ENCODE results near the gene ARFGEF2. TPM values are rescaled to one million over a fixed set of nuclear protein-coding genes. Genes with fewer than 3 reads are reported as not detected.
"Not testable (repeated sequence)": the region's sequence is repeated elsewhere in the genome, so short reads cannot be mapped to it uniquely, and the experiment has no call there.

Gene ARFGEF2
- total RNA-seq, 1 experiment from 2014 or later, result 20.9 TPM

- no peak for ATAC-seq
- H3K4me1 Mint-ChIP-seq, result no peaks in the 10 kb centered on the region
- peaks cover 57% of the 10 kb centered on the region for H3K36me3 Mint-ChIP-seq
- CTCF ChIA-PET, result no interaction called here
- no peak overlapping the region for H3K27ac Mint-ChIP-seq
- POLR2A ChIA-PET, result interaction anchor here (0.7 kb wide), 1 partner anchor 171 kb away, joined by 3 read pairs; no protein-coding TSS in a partner anchor
- H3K9me3 Mint-ChIP-seq, result no peaks in the 10 kb centered on the region
- H3K4me3 Mint-ChIP-seq, result no peak overlapping the region
- DNase-seq (ENCODE audit: low spot score), result no peak
- TF ChIP-seq, protein P1, sequence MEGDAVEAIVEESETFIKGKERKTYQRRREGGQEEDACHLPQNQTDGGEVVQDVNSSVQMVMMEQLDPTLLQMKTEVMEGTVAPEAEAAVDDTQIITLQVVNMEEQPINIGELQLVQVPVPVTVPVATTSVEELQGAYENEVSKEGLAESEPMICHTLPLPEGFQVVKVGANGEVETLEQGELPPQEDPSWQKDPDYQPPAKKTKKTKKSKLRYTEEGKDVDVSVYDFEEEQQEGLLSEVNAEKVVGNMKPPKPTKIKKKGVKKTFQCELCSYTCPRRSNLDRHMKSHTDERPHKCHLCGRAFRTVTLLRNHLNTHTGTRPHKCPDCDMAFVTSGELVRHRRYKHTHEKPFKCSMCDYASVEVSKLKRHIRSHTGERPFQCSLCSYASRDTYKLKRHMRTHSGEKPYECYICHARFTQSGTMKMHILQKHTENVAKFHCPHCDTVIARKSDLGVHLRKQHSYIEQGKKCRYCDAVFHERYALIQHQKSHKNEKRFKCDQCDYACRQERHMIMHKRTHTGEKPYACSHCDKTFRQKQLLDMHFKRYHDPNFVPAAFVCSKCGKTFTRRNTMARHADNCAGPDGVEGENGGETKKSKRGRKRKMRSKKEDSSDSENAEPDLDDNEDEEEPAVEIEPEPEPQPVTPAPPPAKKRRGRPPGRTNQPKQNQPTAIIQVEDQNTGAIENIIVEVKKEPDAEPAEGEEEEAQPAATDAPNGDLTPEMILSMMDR (IDR thresholded peaks at IDR 0.05), result no peak
- TF ChIP-seq USF2 (CRISPR knock-in tag; IDR thresholded peaks at IDR 0.05) (no peak), ETV6 (CRISPR knock-in tag; IDR thresholded peaks at IDR 0.05) (no peak), NR3C1 (CRISPR knock-in tag; conservative IDR thresholded peaks at IDR 0.05; ENCODE audit: low read depth) (no peak), ZNF423 (CRISPR knock-in tag; IDR thresholded peaks at IDR 0.05) (no peak), EMX1 (CRISPR knock-in tag; IDR thresholded peaks at IDR 0.05) (no peak), ATF1 (CRISPR knock-in tag; IDR thresholded peaks at IDR 0.05) (no peak), TP53 (CRISPR knock-in tag; IDR thresholded peaks at IDR 0.05) (no peak), AR (CRISPR knock-in tag; IDR thresholded peaks at IDR 0.05) (no peak), FOXJ3 (CRISPR knock-in tag; IDR thresholded peaks at IDR 0.05; ENCODE audit: borderline replicate concordance) (no peak), RELA (CRISPR knock-in tag; IDR thresholded peaks at IDR 0.05; ENCODE audit: borderline replicate concordance) (no peak)
- TF ChIP-seq, protein P2, sequence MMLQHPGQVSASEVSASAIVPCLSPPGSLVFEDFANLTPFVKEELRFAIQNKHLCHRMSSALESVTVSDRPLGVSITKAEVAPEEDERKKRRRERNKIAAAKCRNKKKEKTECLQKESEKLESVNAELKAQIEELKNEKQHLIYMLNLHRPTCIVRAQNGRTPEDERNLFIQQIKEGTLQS (CRISPR knock-in tag; conservative IDR thresholded peaks at IDR 0.05), result no peak
- H3K27me3 Mint-ChIP-seq (ENCODE audit: low read depth), result no peaks in the 10 kb centered on the region
Measured at GRCh38 chr20:48975955-48976354, 54.4 kb downstream of the ARFGEF2 start.

DNA sequence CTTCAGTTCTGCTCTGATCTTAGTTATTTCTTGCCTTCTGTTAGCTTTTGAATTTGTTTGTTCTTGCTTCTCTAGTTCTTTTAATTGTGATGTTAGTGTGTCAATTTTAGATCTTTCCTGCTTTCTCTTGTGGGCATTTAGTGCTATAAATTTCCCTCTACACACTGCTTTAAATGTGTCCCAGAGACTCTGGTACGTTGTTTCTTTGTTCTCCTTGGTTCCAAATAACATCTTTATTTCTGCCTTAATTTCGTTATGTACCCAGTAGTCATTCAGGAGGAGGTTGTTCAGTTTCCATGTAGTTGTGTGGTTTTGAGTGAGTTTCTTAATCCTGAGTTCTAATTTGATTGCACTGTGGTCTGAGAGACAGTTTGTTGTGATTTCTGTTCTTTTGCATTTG lies 58.5 kb downstream of the ARFGEF2 start:
- H3K4me1 Mint-ChIP-seq; CTCF ChIA-PET; H3K27ac Mint-ChIP-seq; DNase-seq (ENCODE audit: low spot score); ATAC-seq; POLR2A ChIA-PET; H3K4me3 Mint-ChIP-seq; H3K27me3 Mint-ChIP-seq (ENCODE audit: low read depth): not testable (repeated sequence)
- Mint-ChIP-seq H3K9me3 (peaks cover 22% of the 10 kb centered on the region), H3K36me3 (peaks cover 70% of the 10 kb centered on the region)

- ATAC-seq (no peak), DNase-seq (ENCODE audit: low spot score) (no peak)
- no peak overlapping the region for H3K4me3 Mint-ChIP-seq
- H3K36me3 Mint-ChIP-seq, result peaks cover 75% of the 10 kb centered on the region
- no peak overlapping the region for H3K27ac Mint-ChIP-seq
- ChIA-PET POLR2A (interaction anchor here (0.6 kb wide), 1 partner anchor 79 kb away, joined by 3 read pairs; no protein-coding TSS in a partner anchor), CTCF (no interaction called here)
- H3K4me1 Mint-ChIP-seq, result no peaks in the 10 kb centered on the region
- peaks cover 22% of the 10 kb centered on the region for H3K9me3 Mint-ChIP-seq
- no peaks in the 10 kb centered on the region for H3K27me3 Mint-ChIP-seq (ENCODE audit: low read depth)
- TF ChIP-seq ZNF138 (CRISPR knock-in tag; conservative IDR thresholded peaks at IDR 0.05), result no peak
- no peak for TF ChIP-seq ELF4 (CRISPR knock-in tag; IDR thresholded peaks at IDR 0.05; ENCODE audit: low read depth)
- no peak for TF ChIP-seq NFATC4 (CRISPR knock-in tag; IDR thresholded peaks at IDR 0.05)
- TF ChIP-seq ZBTB21 (CRISPR knock-in tag; IDR thresholded peaks at IDR 0.05; ENCODE audit: borderline replicate concordance), result no peak
- TF ChIP-seq NFYB (CRISPR knock-in tag; conservative IDR thresholded peaks at IDR 0.05; ENCODE audit: low read depth), result no peak
- no peak for TF ChIP-seq MXD4 (CRISPR knock-in tag; IDR thresholded peaks at IDR 0.05; ENCODE audit: borderline replicate concordance)
- TF ChIP-seq ZSCAN18 (CRISPR knock-in tag; IDR thresholded peaks at IDR 0.05), result no peak
- TF ChIP-seq, protein P3, sequence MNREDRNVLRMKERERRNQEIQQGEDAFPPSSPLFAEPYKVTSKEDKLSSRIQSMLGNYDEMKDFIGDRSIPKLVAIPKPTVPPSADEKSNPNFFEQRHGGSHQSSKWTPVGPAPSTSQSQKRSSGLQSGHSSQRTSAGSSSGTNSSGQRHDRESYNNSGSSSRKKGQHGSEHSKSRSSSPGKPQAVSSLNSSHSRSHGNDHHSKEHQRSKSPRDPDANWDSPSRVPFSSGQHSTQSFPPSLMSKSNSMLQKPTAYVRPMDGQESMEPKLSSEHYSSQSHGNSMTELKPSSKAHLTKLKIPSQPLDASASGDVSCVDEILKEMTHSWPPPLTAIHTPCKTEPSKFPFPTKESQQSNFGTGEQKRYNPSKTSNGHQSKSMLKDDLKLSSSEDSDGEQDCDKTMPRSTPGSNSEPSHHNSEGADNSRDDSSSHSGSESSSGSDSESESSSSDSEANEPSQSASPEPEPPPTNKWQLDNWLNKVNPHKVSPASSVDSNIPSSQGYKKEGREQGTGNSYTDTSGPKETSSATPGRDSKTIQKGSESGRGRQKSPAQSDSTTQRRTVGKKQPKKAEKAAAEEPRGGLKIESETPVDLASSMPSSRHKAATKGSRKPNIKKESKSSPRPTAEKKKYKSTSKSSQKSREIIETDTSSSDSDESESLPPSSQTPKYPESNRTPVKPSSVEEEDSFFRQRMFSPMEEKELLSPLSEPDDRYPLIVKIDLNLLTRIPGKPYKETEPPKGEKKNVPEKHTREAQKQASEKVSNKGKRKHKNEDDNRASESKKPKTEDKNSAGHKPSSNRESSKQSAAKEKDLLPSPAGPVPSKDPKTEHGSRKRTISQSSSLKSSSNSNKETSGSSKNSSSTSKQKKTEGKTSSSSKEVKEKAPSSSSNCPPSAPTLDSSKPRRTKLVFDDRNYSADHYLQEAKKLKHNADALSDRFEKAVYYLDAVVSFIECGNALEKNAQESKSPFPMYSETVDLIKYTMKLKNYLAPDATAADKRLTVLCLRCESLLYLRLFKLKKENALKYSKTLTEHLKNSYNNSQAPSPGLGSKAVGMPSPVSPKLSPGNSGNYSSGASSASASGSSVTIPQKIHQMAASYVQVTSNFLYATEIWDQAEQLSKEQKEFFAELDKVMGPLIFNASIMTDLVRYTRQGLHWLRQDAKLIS (CRISPR knock-in tag; IDR thresholded peaks at IDR 0.05; ENCODE audit: borderline replicate concordance), result no peak
Measured at GRCh38 chr20:48983423-48984400, 62.2 kb downstream of the ARFGEF2 start.

Data from WTC11 (cell line).